NOMO-1 treated with DMSO at 0.1 percent for 48 hours (cell line): ENCODE data around the gene STK39.
A peak's percentile ranks its signal among the peaks of the same experiment; 100 is the strongest.

Experiments
- DNase-seq: peaks from one replicate; lab custom pipeline; 2025; ENCODE audit not compliant: unreplicated experiment; lab: John Stamatoyannopoulos, UW

STK39 gene

GRCh38 chr2:168210895-168211570 lies 36.4 kb downstream of the STK39 start:
- peak; percentile 97 for DNase-seq

- no peak for DNase-seq
Observed at GRCh38 chr2:168210216-168210894, 37.0 kb downstream of the STK39 start.

GRCh38 chr2:168208652-168209051 lies 38.7 kb downstream of the STK39 start:
- DNase-seq = no peak

GRCh38 chr2:168207851-168208250 lies 39.5 kb downstream of the STK39 start:
- DNase-seq = no peak

GRCh38 chr2:168203762-168204693 lies 43.4 kb downstream of the STK39 start:
- no peak for DNase-seq

GRCh38 chr2:168201584-168202116 lies 45.7 kb downstream of the STK39 start:
- no peak for DNase-seq

GRCh38 chr2:168200930-168201583 lies 46.3 kb downstream of the STK39 start:
- DNase-seq = no peak

- no peak for DNase-seq
Observed at GRCh38 chr2:168198476-168199207, 48.8 kb downstream of the STK39 start.

GRCh38 chr2:168196764-168197180 lies 50.6 kb downstream of the STK39 start:
- DNase-seq = no peak

- no peak for DNase-seq
Observed at GRCh38 chr2:168194784-168195522, 52.4 kb downstream of the STK39 start.

GRCh38 chr2:168192839-168193616 lies 54.4 kb downstream of the STK39 start:
- peak; percentile 66 for DNase-seq

GRCh38 chr2:168191955-168192785 lies 55.2 kb downstream of the STK39 start:
- no peak for DNase-seq

GRCh38 chr2:168190590-168191336 lies 56.6 kb downstream of the STK39 start:
- no peak for DNase-seq

- no peak for DNase-seq
Observed at GRCh38 chr2:168189835-168190569, 57.4 kb downstream of the STK39 start.

- DNase-seq = no peak
Observed at GRCh38 chr2:168188002-168188401, 59.4 kb downstream of the STK39 start.

GRCh38 chr2:168186452-168186851 lies 60.9 kb downstream of the STK39 start:
- DNase-seq = no peak
